ENCODE data around the gene NRG3. TPM values are rescaled to one million over a fixed set of nuclear protein-coding genes. Genes with fewer than 3 reads are reported as not detected.

The NRG3 gene
- total RNA-seq, 2 experiments from 2014 or later: not detected

DNA sequence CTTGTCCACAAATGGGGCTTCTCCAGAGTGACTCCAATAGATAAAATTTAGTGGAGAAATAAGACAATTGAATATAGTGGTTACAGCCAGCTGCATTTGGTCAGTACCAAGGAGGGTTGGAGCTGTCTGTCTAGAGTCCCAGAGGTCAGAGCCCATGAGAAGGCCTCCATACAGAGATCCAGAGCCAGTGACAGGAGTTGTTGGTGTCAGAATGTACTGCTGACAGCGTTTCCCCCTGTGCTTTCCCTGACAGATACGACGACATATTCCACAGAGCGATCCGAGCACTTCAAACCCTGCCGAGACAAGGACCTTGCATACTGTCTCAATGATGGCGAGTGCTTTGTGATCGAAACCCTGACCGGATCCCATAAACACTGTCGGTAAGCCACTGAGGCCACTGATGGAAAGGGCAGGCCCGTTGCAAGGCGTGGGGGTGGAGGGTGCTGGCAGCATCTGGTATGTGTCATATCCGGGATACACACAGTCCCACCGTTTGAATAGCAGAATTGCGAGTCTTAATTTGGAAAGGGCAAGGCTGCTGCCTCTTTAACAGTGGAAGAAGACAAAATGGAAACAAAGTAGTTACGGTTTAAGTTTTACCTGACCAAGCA, 483.6 kb downstream of the NRG3 start:
- intact Hi-C loops (cut with DNase I, micrococcal nuclease): no loop called here
- CTCF ChIA-PET: no interaction called here

DNA sequence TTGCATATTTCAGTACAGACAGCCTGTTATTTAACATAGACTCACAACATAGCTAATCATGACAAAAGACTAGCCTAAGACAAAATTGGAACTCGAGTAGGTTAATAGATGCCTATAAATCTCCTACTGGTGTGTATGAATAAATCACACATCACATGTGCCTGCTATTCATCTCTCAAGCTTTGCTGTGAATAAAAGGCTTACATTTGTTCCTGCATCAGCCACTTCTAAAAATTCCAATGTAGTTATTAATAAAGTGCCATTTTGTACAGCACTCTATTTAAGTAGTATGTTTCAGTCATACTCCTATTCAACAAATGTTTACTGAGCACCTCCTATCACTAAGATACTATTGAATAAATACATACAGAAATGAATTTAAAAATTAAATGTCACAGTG, 486.3 kb downstream of the NRG3 start:
- TF ChIP-seq, protein P1, sequence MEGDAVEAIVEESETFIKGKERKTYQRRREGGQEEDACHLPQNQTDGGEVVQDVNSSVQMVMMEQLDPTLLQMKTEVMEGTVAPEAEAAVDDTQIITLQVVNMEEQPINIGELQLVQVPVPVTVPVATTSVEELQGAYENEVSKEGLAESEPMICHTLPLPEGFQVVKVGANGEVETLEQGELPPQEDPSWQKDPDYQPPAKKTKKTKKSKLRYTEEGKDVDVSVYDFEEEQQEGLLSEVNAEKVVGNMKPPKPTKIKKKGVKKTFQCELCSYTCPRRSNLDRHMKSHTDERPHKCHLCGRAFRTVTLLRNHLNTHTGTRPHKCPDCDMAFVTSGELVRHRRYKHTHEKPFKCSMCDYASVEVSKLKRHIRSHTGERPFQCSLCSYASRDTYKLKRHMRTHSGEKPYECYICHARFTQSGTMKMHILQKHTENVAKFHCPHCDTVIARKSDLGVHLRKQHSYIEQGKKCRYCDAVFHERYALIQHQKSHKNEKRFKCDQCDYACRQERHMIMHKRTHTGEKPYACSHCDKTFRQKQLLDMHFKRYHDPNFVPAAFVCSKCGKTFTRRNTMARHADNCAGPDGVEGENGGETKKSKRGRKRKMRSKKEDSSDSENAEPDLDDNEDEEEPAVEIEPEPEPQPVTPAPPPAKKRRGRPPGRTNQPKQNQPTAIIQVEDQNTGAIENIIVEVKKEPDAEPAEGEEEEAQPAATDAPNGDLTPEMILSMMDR (IDR thresholded peaks at IDR 0.05): no peak
- no peaks in the 10 kb centered on the region for H3K4me1 Mint-ChIP-seq (ENCODE audit: low read depth)
- ATAC-seq (ENCODE audit: poor library complexity): no peak
- ChIA-PET POLR2A (no interaction called here), CTCF (no interaction called here)
- no peaks in the 10 kb centered on the region for H3K27me3 ChIP-seq (ENCODE audit: control insufficient read depth in 1 of 2, insufficient read depth in 2 of 2, low read length in 2 of 2)
- H3K27me3 Mint-ChIP-seq: no peaks in the 10 kb centered on the region
- no peak overlapping the region for H3K27ac Mint-ChIP-seq
- H3K4me1 ChIP-seq (ENCODE audit: insufficient read depth, low read length): no peaks in the 10 kb centered on the region
- no peaks in the 10 kb centered on the region for H3K36me3 ChIP-seq (ENCODE audit: insufficient read depth, low read length)
- H3K9me3 Mint-ChIP-seq: peaks cover 4% of the 10 kb centered on the region
- no peak overlapping the region for H3K27ac ChIP-seq (ENCODE audit: low read depth in 1 of 2, low read length in 2 of 2)
- intact Hi-C loops (cut with DNase I, micrococcal nuclease): no loop called here
- H3K4me3 Mint-ChIP-seq: no peak overlapping the region
- H3K9me3 ChIP-seq (ENCODE audit: control insufficient read depth in 1 of 2, insufficient read depth in 1 of 2, low read length in 2 of 2): peaks cover 0 to 4% of the 10 kb centered on the region in 2 experiments
- H3K36me3 Mint-ChIP-seq (ENCODE audit: low read depth): no peaks in the 10 kb centered on the region
- no peak for DNase-seq
- no peak overlapping the region for H3K4me3 ChIP-seq (ENCODE audit: low read length)

More for the DNA sequence above, 483.6 kb downstream of the NRG3 start:
- ATAC-seq (ENCODE audit: poor library complexity) (no peak), DNase-seq (no peak)
- no peaks in the 10 kb centered on the region for H3K4me1 Mint-ChIP-seq (ENCODE audit: low read depth)
- peaks cover 0 to 6% of the 10 kb centered on the region in 2 experiments for H3K9me3 ChIP-seq (ENCODE audit: control insufficient read depth in 1 of 2, insufficient read depth in 1 of 2, low read length in 2 of 2)
- POLR2A ChIA-PET: no interaction called here
- no peak overlapping the region for H3K27ac ChIP-seq (ENCODE audit: low read depth in 1 of 2, low read length in 2 of 2)
- H3K27me3 ChIP-seq (ENCODE audit: control insufficient read depth in 1 of 2, insufficient read depth in 2 of 2, low read length in 2 of 2): no peaks in the 10 kb centered on the region
- H3K9me3 Mint-ChIP-seq: peaks cover 4% of the 10 kb centered on the region
- no peak overlapping the region for H3K4me3 ChIP-seq (ENCODE audit: low read length)
- no peaks in the 10 kb centered on the region for H3K36me3 Mint-ChIP-seq (ENCODE audit: low read depth)
- TF ChIP-seq, protein P1 (IDR thresholded peaks at IDR 0.05): no peak
- no peaks in the 10 kb centered on the region for H3K4me1 ChIP-seq (ENCODE audit: insufficient read depth, low read length)
- H3K36me3 ChIP-seq (ENCODE audit: insufficient read depth, low read length): no peaks in the 10 kb centered on the region
- H3K27ac Mint-ChIP-seq: no peak overlapping the region
- H3K4me3 Mint-ChIP-seq: no peak overlapping the region
- H3K27me3 Mint-ChIP-seq: no peaks in the 10 kb centered on the region

GRCh38 chr10:82377608-82378007, 502.6 kb downstream of the NRG3 start:
- intact Hi-C loops (cut with DNase I, micrococcal nuclease): no loop called here
- H3K36me3 Mint-ChIP-seq (ENCODE audit: low read depth): no peaks in the 10 kb centered on the region
- no peaks in the 10 kb centered on the region for H3K4me1 ChIP-seq (ENCODE audit: insufficient read depth, low read length)
- peaks cover 0 to 14% of the 10 kb centered on the region in 2 experiments for H3K9me3 ChIP-seq (ENCODE audit: control insufficient read depth in 1 of 2, insufficient read depth in 1 of 2, low read length in 2 of 2)
- no peak overlapping the region for H3K27ac Mint-ChIP-seq
- no peaks in the 10 kb centered on the region for H3K27me3 ChIP-seq (ENCODE audit: control insufficient read depth in 1 of 2, insufficient read depth in 2 of 2, low read length in 2 of 2)
- TF ChIP-seq, protein P1 (IDR thresholded peaks at IDR 0.05): no peak
- DNase-seq: no peak
- H3K4me3 Mint-ChIP-seq: no peak overlapping the region
- no peaks in the 10 kb centered on the region for H3K36me3 ChIP-seq (ENCODE audit: insufficient read depth, low read length)
- peaks cover 6% of the 10 kb centered on the region for H3K9me3 Mint-ChIP-seq
- CTCF ChIA-PET: no interaction called here
- H3K4me3 ChIP-seq (ENCODE audit: low read length): no peak overlapping the region
- no peaks in the 10 kb centered on the region for H3K27me3 Mint-ChIP-seq
- no peak for ATAC-seq (ENCODE audit: poor library complexity)
- H3K4me1 Mint-ChIP-seq (ENCODE audit: low read depth): no peaks in the 10 kb centered on the region
- no peak overlapping the region for H3K27ac ChIP-seq (ENCODE audit: low read depth in 1 of 2, low read length in 2 of 2)
- POLR2A ChIA-PET: no interaction called here
